Pancreas (tissue), 10 donors: ENCODE results near the gene HYAL4. TPM values are rescaled to one million over a fixed set of nuclear protein-coding genes. Genes with fewer than 3 reads are reported as not detected.

ENCODE experiments used
- ATAC-seq, 4 donors: fragments of 200-7000 bp; cut with Tn5 transposase; one replicate each; pipeline versions ENCODE4 v1.8.0 to v1.9.1; 2020; ENCODE audit warnings: mild to moderate bottlenecking in 4 of 4, moderate library complexity in 4 of 4
- DNase-seq, 6 donors: peaks; one replicate each; pipeline ENCODE4 v3.0.0-alpha.2; 2020
- FAIRE-seq: peaks from 2 replicates; lab custom pipeline; 2012; peaks lifted over from hg19 to GRCh38; lab: Jason Lieb, UNC
- H3K27ac ChIP-seq, 4 donors: fragments of 200-600 bp; sonication (generic); 1 replicate in 3 of 4; 2 replicates in 1 of 4; pipeline versions ENCODE4 v1.5.0 to v1.8.0; 2020
- H3K27me3 ChIP-seq, 4 donors: fragments of 200-600 bp; one replicate each; pipeline ENCODE4 v1.8.0; 2021
- H3K36me3 ChIP-seq, 3 donors: fragments of 200-600 bp; sonication (generic) in 1 of 3; one replicate each; pipeline versions ENCODE4 v1.5.0 to v1.8.0; 2020 to 2021
- H3K4me1 ChIP-seq, 3 donors: fragments of 200-600 bp; one replicate each; pipeline ENCODE4 v1.8.0; 2021
- H3K4me3 ChIP-seq, 4 donors: fragments of 200-600 bp; sonication (generic) in 2 of 4; one replicate each; pipeline versions ENCODE4 v1.5.0 to v1.8.0; 2020 to 2021
- H3K9me3 ChIP-seq, 4 donors: fragments of 200-600 bp; one replicate each; pipeline ENCODE4 v1.8.0; 2021
- WGBS, 2 donors: extraction: QIAGEN DNeasy Blood & Tissue Kit; methylation state at CpG; one replicate each; pipeline ENCODE4 v1.1.7; 2013; 5-methylcytosine and 5-hydroxymethylcytosine counted together
- intact Hi-C, 3 donors: fragments of 100-400 bp; cut with DNase I; formaldehyde crosslinking; loops; one replicate each; pipeline versions ENCODE4 v1.11.1 to v1.14.2; 2022
- polyA plus RNA-seq, 2 donors: library from polyadenylated mRNA; stranded (reverse); fragments of 200-250 nt; gene quantifications; one replicate each; pipeline ENCODE4 v1.2.3, GENCODE V29; 2013
- total RNA-seq, 6 donors: library from RNA; stranded (reverse); fragmentation: NEBNext Ultra II Directional in 4 of 6; extraction: Animal tissue kit (Norgen Biotek cat#: 25700) in 4 of 6; gene quantifications; one replicate each; pipeline versions ENCODE4 v1.2.1 to v1.2.4, GENCODE V29; 2021 to 2023
- TF ChIP-seq, protein P1 (sequence below), 4 donors: fragments of 200-600 bp; sonication (generic) in 3 of 4; IDR thresholded peaks; one replicate each; pipeline versions ENCODE4 v1.5.0 to v1.8.0; 2021; ENCODE audit warnings: antibody characterized with exemption in 4 of 4
- donor health status: healthy with polysubstance abuse.
- donor health status: DM: no; HTN: no; CAD: no; lungs with moderate emphysema.
- donor health status: DM: no; HTN: no; CAD: no.
- donor health status: control.
- donor health status: control.
- donor health status: Bipolar disorder and iron deficiency.
- donor health status: DM: yes; HTN: yes; CAD: no.
- donor health status: DM: no; HTN: no; CAD: no.
- donor health status: DM: no; HTN: no; CAD: no.
- donor health status: DM: yes; HTN: yes; CAD: no.

HYAL4 gene
- total and polyA plus RNA-seq, 8 donors = not detected

DNA sequence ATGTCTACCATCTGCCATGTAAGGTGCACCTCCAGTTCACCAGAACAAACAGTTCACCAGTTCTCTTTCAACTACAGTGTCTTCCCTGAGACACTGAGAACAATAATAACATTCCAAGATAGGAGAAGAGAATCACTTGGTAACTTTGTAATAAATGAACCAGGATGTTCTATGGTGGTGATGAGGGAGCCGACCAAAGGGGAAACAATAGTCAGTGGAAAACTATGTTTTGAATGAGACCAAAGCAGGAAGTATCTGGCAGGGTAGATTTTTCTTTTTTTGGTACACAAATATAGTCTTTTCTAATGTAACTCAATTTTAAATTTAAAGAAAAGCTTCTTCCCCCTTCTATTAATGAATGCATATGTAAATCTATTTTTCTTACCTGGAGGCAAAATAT is 20.0 kb downstream of the HYAL4 start:
- Histone ChIP-seq H3K4me3 (no peak overlapping the region), H3K9me3 (no peaks in the 10 kb centered on the region), H3K36me3 (no peaks in the 10 kb centered on the region), H3K27me3 (no peaks in the 10 kb centered on the region), H3K27ac (no peak overlapping the region), H3K4me1 (peaks cover 0 to 6% (median 0%) of the 10 kb centered on the region in 3 donors)
- no peak for FAIRE-seq
- intact Hi-C loops = loop anchor here in 2 of 3 donors (5.0 to 10.0 kb wide), 4 partner anchors 70 to 230 kb away; no protein-coding TSS in a partner anchor
- TF ChIP-seq, protein P1, sequence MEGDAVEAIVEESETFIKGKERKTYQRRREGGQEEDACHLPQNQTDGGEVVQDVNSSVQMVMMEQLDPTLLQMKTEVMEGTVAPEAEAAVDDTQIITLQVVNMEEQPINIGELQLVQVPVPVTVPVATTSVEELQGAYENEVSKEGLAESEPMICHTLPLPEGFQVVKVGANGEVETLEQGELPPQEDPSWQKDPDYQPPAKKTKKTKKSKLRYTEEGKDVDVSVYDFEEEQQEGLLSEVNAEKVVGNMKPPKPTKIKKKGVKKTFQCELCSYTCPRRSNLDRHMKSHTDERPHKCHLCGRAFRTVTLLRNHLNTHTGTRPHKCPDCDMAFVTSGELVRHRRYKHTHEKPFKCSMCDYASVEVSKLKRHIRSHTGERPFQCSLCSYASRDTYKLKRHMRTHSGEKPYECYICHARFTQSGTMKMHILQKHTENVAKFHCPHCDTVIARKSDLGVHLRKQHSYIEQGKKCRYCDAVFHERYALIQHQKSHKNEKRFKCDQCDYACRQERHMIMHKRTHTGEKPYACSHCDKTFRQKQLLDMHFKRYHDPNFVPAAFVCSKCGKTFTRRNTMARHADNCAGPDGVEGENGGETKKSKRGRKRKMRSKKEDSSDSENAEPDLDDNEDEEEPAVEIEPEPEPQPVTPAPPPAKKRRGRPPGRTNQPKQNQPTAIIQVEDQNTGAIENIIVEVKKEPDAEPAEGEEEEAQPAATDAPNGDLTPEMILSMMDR (IDR thresholded peaks at IDR 0.05) = no peak
- DNase-seq = no peak
- WGBS, 2 donors = 89 to 93% methylated on average over 1 of the region's 1 CpG
- peak in 1 of 4 donors; percentile 6 for ATAC-seq

DNA sequence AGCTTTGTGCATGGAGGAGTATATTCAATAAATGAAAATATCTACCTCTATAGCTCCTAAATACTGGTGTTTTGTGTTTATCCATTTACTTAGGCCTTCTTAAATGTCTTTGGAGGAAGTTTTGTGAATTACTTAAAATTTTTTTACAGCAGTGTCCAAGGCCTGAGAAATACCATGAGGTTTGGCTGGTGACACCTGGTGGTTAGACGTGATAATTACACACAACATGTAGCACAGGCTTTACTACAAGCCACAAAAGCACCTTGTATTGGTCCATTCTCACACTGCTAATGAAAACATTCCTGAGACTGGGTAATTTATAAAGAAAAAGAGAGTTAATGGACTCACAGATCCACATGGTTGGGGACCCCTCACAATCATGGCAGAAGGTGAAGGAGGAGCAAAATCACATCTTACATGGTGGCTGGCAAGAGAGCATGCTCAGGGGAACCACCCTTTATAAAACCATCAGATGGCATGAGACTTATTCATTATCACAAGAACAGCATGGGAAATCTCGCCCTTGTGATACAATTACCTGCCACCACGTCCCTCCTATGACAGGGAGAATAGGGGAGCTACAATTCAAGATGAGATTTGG is 20.6 kb downstream of the HYAL4 start:
- Histone ChIP-seq H3K4me1 (peaks cover 0 to 6% (median 0%) of the 10 kb centered on the region in 3 donors), H3K27ac (no peak overlapping the region), H3K27me3 (no peaks in the 10 kb centered on the region), H3K4me3 (no peak overlapping the region), H3K9me3 (no peaks in the 10 kb centered on the region), H3K36me3 (no peaks in the 10 kb centered on the region)
- TF ChIP-seq, protein P1 (IDR thresholded peaks at IDR 0.05) = peak; percentile 49 to 78 (median 60)
- WGBS, 2 donors = 5 to 16% methylated on average over 3 of the region's 3 CpGs
- ATAC-seq = peak; percentile 89 to 97 (median 95)
- intact Hi-C loops = loop anchor here in 2 of 3 donors (10.0 kb wide), 3 partner anchors 71 to 231 kb away; no protein-coding TSS in a partner anchor
- FAIRE-seq = peak; percentile 93
- DNase-seq = peak in 3 of 6 donors; percentile 32 to 64 (median 44)

DNA sequence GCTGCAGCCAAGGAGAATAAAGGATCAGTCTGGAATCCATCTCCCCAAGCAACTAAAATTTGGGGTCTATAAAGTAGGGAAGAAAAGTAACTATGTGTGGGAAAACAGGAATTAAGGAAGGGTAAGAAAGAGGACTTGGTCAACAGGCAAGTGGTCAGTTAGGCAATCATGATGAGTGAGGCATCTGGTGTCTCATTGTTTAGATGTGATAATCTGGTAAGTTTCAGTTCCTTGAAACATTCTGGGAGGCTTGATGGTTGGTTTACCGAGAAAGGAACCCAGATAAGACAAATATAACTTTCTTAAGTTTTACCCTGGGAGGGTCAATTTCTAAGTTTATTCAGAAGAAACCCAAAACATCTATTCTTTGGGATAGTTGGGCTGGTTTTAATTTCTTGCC is 22.3 kb downstream of the HYAL4 start:
- FAIRE-seq (no peak), DNase-seq (no peak), ATAC-seq (no peak)
- no peaks in the 10 kb centered on the region for H3K9me3 ChIP-seq
- TF ChIP-seq, protein P1 (IDR thresholded peaks at IDR 0.05) = no peak
- H3K4me1 ChIP-seq = peaks cover 0 to 9% (median 0%) of the 10 kb centered on the region in 3 donors
- intact Hi-C loops = loop anchor here in 2 of 3 donors (10.0 kb wide), 3 partner anchors 72 to 232 kb away; no protein-coding TSS in a partner anchor
- 61 to 77% methylated on average over 1 of the region's 1 CpG for WGBS, 2 donors
- no peak overlapping the region for H3K27ac ChIP-seq
- no peak overlapping the region for H3K4me3 ChIP-seq
- H3K36me3 ChIP-seq = no peaks in the 10 kb centered on the region
- no peaks in the 10 kb centered on the region for H3K27me3 ChIP-seq

DNA sequence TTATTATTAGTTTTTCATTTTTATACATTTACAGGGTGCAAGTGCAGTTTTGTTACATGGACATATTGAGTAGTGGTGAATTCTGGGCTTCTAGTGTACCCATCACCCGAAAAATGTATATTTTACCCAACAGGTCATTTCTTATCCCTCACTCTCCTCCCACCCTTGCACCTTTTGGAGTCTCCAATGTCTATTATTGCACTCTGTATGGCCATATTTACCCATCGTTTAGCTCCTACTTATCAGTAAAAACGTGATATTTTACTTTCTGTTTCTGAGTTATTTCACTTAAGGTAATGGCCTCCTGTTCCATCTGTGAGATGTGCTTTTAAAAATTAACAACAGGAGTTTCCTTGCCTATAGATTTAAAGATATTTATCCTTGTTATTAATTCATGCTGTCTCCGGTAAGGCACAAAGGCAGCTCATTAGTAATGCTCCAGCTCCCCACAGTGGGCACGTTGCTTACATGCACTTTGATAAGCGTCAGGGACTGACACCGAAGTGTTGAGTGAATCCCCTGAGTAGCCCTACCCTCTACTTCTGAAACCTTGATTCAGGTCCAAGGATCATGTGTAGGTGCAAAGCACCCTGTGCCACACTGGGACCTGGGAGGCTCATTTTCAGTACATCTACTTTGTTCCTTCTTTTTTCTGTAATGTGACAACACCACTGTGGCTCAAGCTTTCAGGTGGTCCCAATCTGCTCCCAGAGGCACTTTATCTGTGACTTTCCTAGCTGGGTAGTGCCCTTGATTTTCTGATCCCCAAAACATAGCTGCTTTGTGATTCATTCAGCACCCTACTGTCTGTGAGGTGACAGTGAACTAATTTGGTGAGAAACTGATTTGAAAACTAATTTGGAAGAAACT is 27.3 kb downstream of the HYAL4 start:
- Histone ChIP-seq H3K4me1 (peaks cover 0 to 3% (median 0%) of the 10 kb centered on the region in 3 donors), H3K9me3 (no peaks in the 10 kb centered on the region), H3K4me3 (no peak overlapping the region), H3K27ac (no peak overlapping the region), H3K36me3 (no peaks in the 10 kb centered on the region), H3K27me3 (no peaks in the 10 kb centered on the region)
- intact Hi-C loops = no loop called here
- DNase-seq = peak in 3 of 6 donors; percentile 28 to 49 (median 39)
- ATAC-seq = peak; percentile 70 to 95 (median 92)
- TF ChIP-seq, protein P1 (IDR thresholded peaks at IDR 0.05) = peak in 3 of 4 donors; percentile 14 to 30 (median 23)
- FAIRE-seq = no peak
- WGBS, 2 donors = 5 to 6% methylated on average over 7 of the region's 7 CpGs
